Body of pancreas (tissue), 4 donors: ENCODE results near the gene KIRREL2. TPM values are rescaled to one million over a fixed set of nuclear protein-coding genes. Genes with fewer than 3 reads are reported as not detected.

ENCODE experiments used
- ATAC-seq: fragments of 150-250 bp; one replicate; pipeline ENCODE4 v1.9.1; 2016
- DNase-seq, 4 donors: peaks; one replicate each; pipeline ENCODE4 v3.0.0-alpha.2; 2019
- H3K27ac ChIP-seq, 4 donors: fragments of 200-600 bp; sonication (generic); 1 replicate in 3 of 4; 2 replicates in 1 of 4; pipeline versions ENCODE4 v1.5.1 to v1.6.1; 2016 to 2019; ENCODE audit warnings: mild to moderate bottlenecking in 1 of 4, mixed read lengths in 1 of 4, moderate library complexity in 1 of 4
- H3K27me3 ChIP-seq, 2 donors: fragments of 200-600 bp; sonication (generic); one replicate each; pipeline ENCODE4 v1.6.0; 2016; ENCODE audit warnings: mild to moderate bottlenecking in 1 of 2
- H3K36me3 ChIP-seq, 2 donors: fragments of 200-600 bp; sonication (generic); replicated peaks in 1 of 2; 2 replicates each; pipeline ENCODE4 v1.5.1; 2016; ENCODE audit warnings: low read depth in 2 of 2; ENCODE audit not compliant: insufficient read depth in 1 of 2
- H3K4me1 ChIP-seq: fragments of 200-600 bp; sonication (generic); one replicate; pipeline ENCODE4 v1.6.0; 2016
- H3K4me3 ChIP-seq, 2 donors: fragments of 200-600 bp; sonication (generic); 1 replicate in 1 of 2; 2 replicates in 1 of 2; pipeline ENCODE4 v1.5.1; 2016 to 2019
- H3K9me3 ChIP-seq, 3 donors: fragments of 200-600 bp; sonication (generic); 1 replicate in 2 of 3; 2 replicates in 1 of 3; pipeline ENCODE4 v1.5.1; 2016
- CTCF ChIP-seq, 7 experiments: fragments of 450-650 bp in 4 of 7; fragments of 200-600 bp in 3 of 7; sonication (generic) in 3 of 7; IDR thresholded peaks; one replicate each; pipeline ENCODE4 v1.5.1; 2016 to 2019; ENCODE audit warnings: antibody characterized with exemption in 7 of 7
- POLR2A ChIP-seq, 3 donors: fragments of 450-650 bp; IDR thresholded peaks; one replicate each; pipeline ENCODE4 v1.6.1; 2016; ENCODE audit warnings: antibody characterized with exemption in 3 of 3, mild to moderate bottlenecking in 2 of 3
- WGBS, 2 donors: methylation state at CpG; one replicate each; pipeline ENCODE4 v1.1.5; 2017; 5-methylcytosine and 5-hydroxymethylcytosine counted together
- intact Hi-C: fragments of 100-400 bp; cut with DNase I; formaldehyde crosslinking; loops from one replicate; pipeline ENCODE4 v1.15.1; 2023
- total RNA-seq, 2 donors: library from RNA; depleted of rRNA; stranded (reverse); fragments of >200 nt; gene quantifications; one replicate each; pipeline ENCODE4 v1.1.0, GENCODE V29; 2016

KIRREL2 gene
- total RNA-seq, 2 donors from 2014 or later: 42.5 to 75.5 TPM

- Histone ChIP-seq H3K36me3 (no peaks in the 10 kb centered on the region), H3K4me1 (peaks cover 15% of the 10 kb centered on the region), H3K9me3 (no peaks in the 10 kb centered on the region), H3K4me3 (no peak overlapping the region), H3K27me3 (no peaks in the 10 kb centered on the region), H3K27ac (peak overlapping the region in 2 of 4 donors; percentile 21 to 92)
- intact Hi-C loops: no loop called here
- WGBS, 2 donors: 5 to 7% methylated on average over 16 to 20 of the region's 24 CpGs
- ATAC-seq (no peak), DNase-seq (peak; percentile 41 to 88 (median 62))
- TF ChIP-seq POLR2A (IDR thresholded peaks at IDR 0.05): peak in 2 of 3 donors; percentile 32 to 60
- no peak for TF ChIP-seq CTCF (IDR thresholded peaks at IDR 0.05)
These were observed 47.0 kb downstream of the KIRREL2 start for GRCh38 chr19:35903550-35904179.

- Histone ChIP-seq H3K27me3 (no peaks in the 10 kb centered on the region), H3K4me3 (no peak overlapping the region), H3K36me3 (no peaks in the 10 kb centered on the region), H3K9me3 (no peaks in the 10 kb centered on the region), H3K4me1 (peaks cover 14% of the 10 kb centered on the region), H3K27ac (peak overlapping the region in 2 of 4 donors; percentile 21 to 92)
- DNase-seq: peak in 1 of 4 donors; percentile 41
- TF ChIP-seq POLR2A (IDR thresholded peaks at IDR 0.05) (peak in 1 of 3 donors; percentile 24), CTCF (IDR thresholded peaks at IDR 0.05) (no peak)
- intact Hi-C loops: no loop called here
- ATAC-seq: no peak
- 77 to 79% methylated on average over 4 to 10 of the region's 10 CpGs for WGBS, 2 donors
These were observed 47.8 kb downstream of the KIRREL2 start for GRCh38 chr19:35904311-35905068.

GRCh38 chr19:35905178-35905727 is 48.5 kb downstream of the KIRREL2 start:
- H3K4me1 ChIP-seq: peaks cover 14% of the 10 kb centered on the region
- no peaks in the 10 kb centered on the region for H3K9me3 ChIP-seq
- no peaks in the 10 kb centered on the region for H3K36me3 ChIP-seq
- WGBS, 2 donors: 78 to 85% methylated on average over 6 of the region's 6 CpGs
- no peaks in the 10 kb centered on the region for H3K27me3 ChIP-seq
- H3K4me3 ChIP-seq: no peak overlapping the region
- ATAC-seq (no peak), DNase-seq (no peak)
- H3K27ac ChIP-seq: peak overlapping the region in 1 of 4 donors; percentile 92
- TF ChIP-seq POLR2A (IDR thresholded peaks at IDR 0.05) (no peak), CTCF (IDR thresholded peaks at IDR 0.05) (no peak)
- intact Hi-C loops: no loop called here

GRCh38 chr19:35907377-35907745 is 50.6 kb downstream of the KIRREL2 start:
- peaks cover 21% of the 10 kb centered on the region for H3K4me1 ChIP-seq
- ATAC-seq (no peak), DNase-seq (no peak)
- H3K4me3 ChIP-seq: no peak overlapping the region
- H3K9me3 ChIP-seq: no peaks in the 10 kb centered on the region
- H3K27me3 ChIP-seq: no peaks in the 10 kb centered on the region
- peak overlapping the region in 1 of 4 donors; percentile 92 for H3K27ac ChIP-seq
- intact Hi-C loops: no loop called here
- 51 to 53% methylated on average over 9 to 11 of the region's 12 CpGs for whole genome bisulfite sequencing, 2 donors
- H3K36me3 ChIP-seq: no peaks in the 10 kb centered on the region
- TF ChIP-seq CTCF (IDR thresholded peaks at IDR 0.05): no peak
- TF ChIP-seq POLR2A (IDR thresholded peaks at IDR 0.05): no peak
